Measurements from ENCODE around the gene OTULINL.

Gene OTULINL

GRCh38 chr5:14588145-14588544 is 6.6 kb downstream of the OTULINL start:
- no peaks in the 10 kb centered on the region for H3K27me3 ChIP-seq (ENCODE audit: low read length)
- H3F3A ChIP-seq (ENCODE audit: insufficient read depth), result no peaks in the 10 kb centered on the region
- H3K9me2 ChIP-seq (replicated peaks; ENCODE audit: insufficient read depth, low read length), result no peaks in the 10 kb centered on the region
- no peak overlapping the region for H2AFZ ChIP-seq (ENCODE audit: low read depth, low read length, severe bottlenecking)
- TF ChIP-seq CTCF (IDR thresholded peaks at IDR 0.05; ENCODE audit: insufficient read depth, low read length, poor library complexity, severe bottlenecking), result no peak
- TF ChIP-seq EZH2phosphoT487 (conservative IDR thresholded peaks at IDR 0.05; ENCODE audit: low read length), result no peak
- H3K9me3 ChIP-seq (ENCODE audit: insufficient read depth, low read length), result no peaks in the 10 kb centered on the region
- H3K36me3 ChIP-seq (ENCODE audit: low read length), result no peaks in the 10 kb centered on the region
- H3K4me2 ChIP-seq (ENCODE audit: low read depth, low read length, poor library complexity, severe bottlenecking), result no peak overlapping the region
- peaks cover 8% of the 10 kb centered on the region; the same call in 1 of the 2 replicates for H4K20me1 ChIP-seq (ENCODE audit: low read depth, low read length)
- no peak overlapping the region for H3K9ac ChIP-seq (ENCODE audit: low read length)
- no peak overlapping the region for H3K27ac ChIP-seq (ENCODE audit: low read depth, low read length)
- no peaks in the 10 kb centered on the region for H3K79me2 ChIP-seq (ENCODE audit: insufficient read depth, low read length)
- no peak overlapping the region for H3K4me3 ChIP-seq (ENCODE audit: insufficient read depth, low read length, poor library complexity, severe bottlenecking)

GRCh38 chr5:14588758-14589543 is 7.4 kb downstream of the OTULINL start:
- Histone ChIP-seq H3K9me2 (replicated peaks; ENCODE audit: insufficient read depth, low read length) (no peaks in the 10 kb centered on the region), H2AFZ (ENCODE audit: low read depth, low read length, severe bottlenecking) (no peak overlapping the region), H3K27ac (ENCODE audit: low read depth, low read length) (no peak overlapping the region), H3K9me3 (ENCODE audit: insufficient read depth, low read length) (no peaks in the 10 kb centered on the region), H3K27me3 (ENCODE audit: low read length) (no peaks in the 10 kb centered on the region), H3K79me2 (ENCODE audit: insufficient read depth, low read length) (no peaks in the 10 kb centered on the region), H3K4me2 (ENCODE audit: low read depth, low read length, poor library complexity, severe bottlenecking) (no peak overlapping the region), H3K9ac (ENCODE audit: low read length) (no peak overlapping the region), H3K4me3 (ENCODE audit: insufficient read depth, low read length, poor library complexity, severe bottlenecking) (no peak overlapping the region), H3K36me3 (ENCODE audit: low read length) (no peaks in the 10 kb centered on the region), H4K20me1 (ENCODE audit: low read depth, low read length) (peaks cover 2% of the 10 kb centered on the region; the same call in 1 of the 2 replicates), H3F3A (ENCODE audit: insufficient read depth) (no peaks in the 10 kb centered on the region)
- TF ChIP-seq EZH2phosphoT487 (conservative IDR thresholded peaks at IDR 0.05; ENCODE audit: low read length), result no peak
- no peak for TF ChIP-seq CTCF (IDR thresholded peaks at IDR 0.05; ENCODE audit: insufficient read depth, low read length, poor library complexity, severe bottlenecking)

- no peak overlapping the region for H3K27ac ChIP-seq (ENCODE audit: low read depth, low read length)
- H3K4me2 ChIP-seq (ENCODE audit: low read depth, low read length, poor library complexity, severe bottlenecking), result no peak overlapping the region
- H2AFZ ChIP-seq (ENCODE audit: low read depth, low read length, severe bottlenecking), result no peak overlapping the region
These were observed 9.4 kb downstream of the OTULINL start for GRCh38 chr5:14590949-14591348.

More at GRCh38 chr5:14590949-14591348, 9.4 kb downstream of the OTULINL start:
- Histone ChIP-seq H3K9me2 (replicated peaks; ENCODE audit: insufficient read depth, low read length) (no peaks in the 10 kb centered on the region), H4K20me1 (ENCODE audit: low read depth, low read length) (no peaks in the 10 kb centered on the region; the same call in 1 of the 2 replicates), H3K9ac (ENCODE audit: low read length) (no peak overlapping the region), H3K36me3 (ENCODE audit: low read length) (no peaks in the 10 kb centered on the region), H3K27me3 (ENCODE audit: low read length) (no peaks in the 10 kb centered on the region), H3K79me2 (ENCODE audit: insufficient read depth, low read length) (no peaks in the 10 kb centered on the region), H3F3A (ENCODE audit: insufficient read depth) (no peaks in the 10 kb centered on the region), H3K4me3 (ENCODE audit: insufficient read depth, low read length, poor library complexity, severe bottlenecking) (no peak overlapping the region), H3K9me3 (ENCODE audit: insufficient read depth, low read length) (no peaks in the 10 kb centered on the region)
- TF ChIP-seq EZH2phosphoT487 (conservative IDR thresholded peaks at IDR 0.05; ENCODE audit: low read length) (no peak), CTCF (IDR thresholded peaks at IDR 0.05; ENCODE audit: insufficient read depth, low read length, poor library complexity, severe bottlenecking) (no peak)

Measured in SU-DHL-6 (cell line).